NCI-H187 (cell line): ENCODE data around the gene WDSUB1.
A peak's percentile ranks its signal among the peaks of the same experiment; 100 is the strongest.

Source experiments
- DNase-seq, 2 experiments: peaks; one replicate each; lab custom pipeline; 2025; lab: John Stamatoyannopoulos, UW

WDSUB1 gene

GRCh38 chr2:159285929-159286708 is at the start of gene WDSUB1:
TSS of gene WDSUB1 (minus strand) at chr2:159286703. CDS start at chr2:159283069, 3,634 bp downstream.
- DNase-seq: peak; percentile 45 to 60

GRCh38 chr2:159326569-159327255 is 40.2 kb upstream of the WDSUB1 start:
- no peak for DNase-seq

GRCh38 chr2:159322419-159322818 is 35.9 kb upstream of the WDSUB1 start:
- no peak for DNase-seq

GRCh38 chr2:159317392-159318088 is 31.0 kb upstream of the WDSUB1 start:
- no peak for DNase-seq

GRCh38 chr2:159307942-159308341 is 21.4 kb upstream of the WDSUB1 start:
- DNase-seq: no peak

- DNase-seq: no peak
These were observed 14.1 kb upstream of the WDSUB1 start for GRCh38 chr2:159300586-159300985.

GRCh38 chr2:159298967-159299366 is 12.5 kb upstream of the WDSUB1 start:
- no peak for DNase-seq

GRCh38 chr2:159297042-159297707 is 10.7 kb upstream of the WDSUB1 start:
- no peak for DNase-seq

- no peak for DNase-seq
These were observed 5.7 kb upstream of the WDSUB1 start for GRCh38 chr2:159292157-159292556.

GRCh38 chr2:159290289-159290907 is 3.9 kb upstream of the WDSUB1 start:
- DNase-seq: no peak

- DNase-seq: no peak
These were observed 1.2 kb upstream of the WDSUB1 start for GRCh38 chr2:159287733-159288132.

- DNase-seq: peak; percentile 89 to 96
These were observed 372 bp upstream of the WDSUB1 start for GRCh38 chr2:159286709-159287441.

GRCh38 chr2:159285433-159285832 is 1.1 kb downstream of the WDSUB1 start:
- DNase-seq: no peak

GRCh38 chr2:159283529-159283928 is 3.0 kb downstream of the WDSUB1 start:
- no peak for DNase-seq

GRCh38 chr2:159281002-159281401 is 5.5 kb downstream of the WDSUB1 start:
- DNase-seq: no peak

- DNase-seq: no peak
These were observed 6.8 kb downstream of the WDSUB1 start for GRCh38 chr2:159279700-159280099.

- no peak for DNase-seq
These were observed 11.4 kb downstream of the WDSUB1 start for GRCh38 chr2:159275111-159275510.

GRCh38 chr2:159272156-159272555 is 14.3 kb downstream of the WDSUB1 start:
- no peak for DNase-seq

- no peak for DNase-seq
These were observed 15.6 kb downstream of the WDSUB1 start for GRCh38 chr2:159270744-159271379.

- DNase-seq: no peak
These were observed 18.6 kb downstream of the WDSUB1 start for GRCh38 chr2:159267921-159268320.

GRCh38 chr2:159266554-159266953 is 19.9 kb downstream of the WDSUB1 start:
- DNase-seq: no peak
